ENCODE measurements around the gene PRSS3. TPM values are rescaled to one million over a fixed set of nuclear protein-coding genes. Genes with fewer than 3 reads are reported as not detected.

The PRSS3 gene
- polyA plus RNA-seq, 2 donors, result 112 to 165 TPM

Other genes starting within 250 kb of the PRSS3 start
- gene UBE2R2, start 21.6 kb downstream of the PRSS3 start, polyA plus RNA-seq, result 10 to 100 TPM; 16.5 to 16.6 TPM

Data from esophagus (tissue), 2 donors.